ENCODE data around the gene DVL1.
"Not testable (repeated sequence)": the region's sequence is repeated elsewhere in the genome, so short reads cannot be mapped to it uniquely, and the experiment has no call there.

Gene DVL1

GRCh38 chr1:1349256-1350012 lies at the start of gene DVL1:
Gene DVL1 (minus strand): TSS chr1:1349418. CDS start chr1:1349065, 353 bp downstream.
- peak; percentile 72 for DNase-seq (ENCODE audit: low read depth)

DNA sequence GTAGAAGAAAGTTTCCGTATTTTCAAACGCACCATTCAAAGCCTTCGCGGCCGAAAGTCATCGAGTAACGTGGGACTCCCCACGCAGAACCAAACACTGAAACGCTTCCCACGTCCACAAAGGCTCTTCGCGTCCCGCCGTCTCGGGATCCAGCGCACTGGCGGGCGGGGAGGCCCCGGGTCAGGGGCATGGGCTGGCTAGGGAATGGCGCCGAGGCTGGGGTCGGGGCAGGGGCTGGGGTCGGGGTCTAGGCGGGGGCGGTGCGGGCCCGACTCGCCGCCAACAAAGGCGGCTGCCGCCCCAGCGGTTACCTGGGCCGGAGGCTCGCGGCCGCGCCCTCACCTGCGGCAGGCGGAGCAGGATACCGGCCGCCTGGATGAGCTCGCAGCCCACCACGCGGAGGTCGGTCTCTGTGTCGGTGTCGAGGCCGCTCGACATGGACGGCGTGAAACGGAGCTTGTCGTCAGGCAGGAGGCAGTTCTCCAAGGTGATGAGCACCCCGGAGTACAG lies 49.5 kb upstream of the DVL1 start:
- DNase-seq (ENCODE audit: low read depth): no peak

- DNase-seq (ENCODE audit: low read depth): no peak
Observed at GRCh38 chr1:1397839-1398523, 48.8 kb upstream of the DVL1 start.

DNA sequence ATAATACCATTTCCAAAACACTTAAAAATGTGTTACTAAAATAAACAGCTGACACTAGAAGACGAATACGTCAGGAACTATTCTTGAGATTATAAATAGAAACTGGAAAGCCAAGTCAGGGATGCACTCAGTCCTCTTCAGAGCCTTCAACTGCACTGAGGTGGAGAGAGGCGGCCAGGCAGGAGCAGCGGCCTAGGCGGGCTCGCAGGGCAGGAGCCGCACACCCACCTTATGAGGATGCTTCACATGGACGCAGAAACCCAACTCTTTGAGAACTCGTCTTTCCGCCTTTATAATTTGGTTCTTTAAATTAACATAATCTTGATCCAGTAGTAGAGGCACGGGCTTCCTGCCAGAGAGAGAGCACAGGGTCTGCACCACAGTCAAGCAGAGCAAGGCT lies 45.9 kb upstream of the DVL1 start:
- DNase-seq (ENCODE audit: low read depth): no peak

GRCh38 chr1:1394116-1394515 lies 44.9 kb upstream of the DVL1 start:
- DNase-seq (ENCODE audit: low read depth): no peak

DNA sequence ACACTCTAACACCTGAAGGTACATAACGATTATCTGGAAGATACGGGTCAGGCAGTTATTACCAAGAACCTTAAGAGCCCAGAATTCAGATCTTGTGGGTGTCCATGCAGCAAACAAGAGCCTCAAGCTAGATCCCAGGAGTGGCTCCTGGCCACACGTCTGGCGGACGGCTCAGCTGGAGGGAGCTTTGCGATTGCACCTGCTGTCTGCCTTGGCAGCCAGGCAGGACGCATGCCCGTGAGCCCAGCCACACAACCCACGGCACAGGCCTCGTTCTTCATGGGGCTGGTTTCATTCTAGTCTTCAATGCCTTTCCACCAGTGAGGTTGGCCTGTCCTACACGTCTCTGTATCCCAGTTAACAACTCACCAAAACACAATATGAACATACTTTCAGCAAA lies 44.2 kb upstream of the DVL1 start:
- DNase-seq (ENCODE audit: low read depth): no peak

DNA sequence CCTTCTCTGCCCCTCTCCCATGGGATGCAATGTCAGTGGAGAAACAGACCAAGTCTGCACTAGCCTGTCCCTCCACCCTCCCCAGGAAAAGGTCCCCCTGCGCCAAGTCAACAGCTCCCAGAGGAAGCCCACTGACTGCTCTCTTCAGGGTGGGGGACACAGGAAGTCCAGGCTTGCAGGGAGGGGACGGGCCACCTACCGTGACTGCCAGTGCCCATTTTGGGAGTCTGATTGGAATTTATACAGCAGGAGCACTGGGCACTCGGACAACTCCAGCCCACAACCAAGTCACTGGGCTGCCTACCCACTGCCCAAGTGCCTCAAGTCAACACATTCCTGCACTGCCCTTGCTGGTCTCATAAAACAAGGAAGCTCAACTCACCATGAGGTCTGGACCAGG lies 43.8 kb upstream of the DVL1 start:
- no peak for DNase-seq (ENCODE audit: low read depth)

DNA sequence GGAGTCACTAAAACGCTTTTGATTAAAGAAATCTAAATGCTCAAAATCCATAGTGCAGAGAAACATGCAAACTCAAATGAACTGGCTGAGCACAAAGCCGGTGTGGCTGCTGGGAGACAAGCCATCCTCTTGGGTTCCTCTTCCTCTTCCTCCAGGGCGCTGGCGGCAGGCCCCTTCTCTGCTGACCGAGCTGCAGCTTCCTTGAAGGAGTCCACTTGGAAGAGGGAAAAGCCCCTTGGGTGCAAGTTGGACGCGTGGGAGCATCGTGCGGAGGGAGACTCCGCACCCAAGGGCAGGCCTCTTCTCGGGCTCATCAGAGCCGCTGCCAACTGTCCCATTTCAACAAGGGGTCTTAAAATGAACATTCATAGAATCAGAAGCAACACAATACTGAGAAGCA lies 42.0 kb upstream of the DVL1 start:
- DNase-seq (ENCODE audit: low read depth): no peak

GRCh38 chr1:1390675-1391074 lies 41.5 kb upstream of the DVL1 start:
- no peak for DNase-seq (ENCODE audit: low read depth)

GRCh38 chr1:1388078-1388472 lies 38.9 kb upstream of the DVL1 start:
- DNase-seq (ENCODE audit: low read depth): no peak

- DNase-seq (ENCODE audit: low read depth): no peak
Observed at GRCh38 chr1:1387098-1388077, 38.2 kb upstream of the DVL1 start.

- DNase-seq (ENCODE audit: low read depth): no peak
Observed at GRCh38 chr1:1385931-1386330, 36.7 kb upstream of the DVL1 start.

DNA sequence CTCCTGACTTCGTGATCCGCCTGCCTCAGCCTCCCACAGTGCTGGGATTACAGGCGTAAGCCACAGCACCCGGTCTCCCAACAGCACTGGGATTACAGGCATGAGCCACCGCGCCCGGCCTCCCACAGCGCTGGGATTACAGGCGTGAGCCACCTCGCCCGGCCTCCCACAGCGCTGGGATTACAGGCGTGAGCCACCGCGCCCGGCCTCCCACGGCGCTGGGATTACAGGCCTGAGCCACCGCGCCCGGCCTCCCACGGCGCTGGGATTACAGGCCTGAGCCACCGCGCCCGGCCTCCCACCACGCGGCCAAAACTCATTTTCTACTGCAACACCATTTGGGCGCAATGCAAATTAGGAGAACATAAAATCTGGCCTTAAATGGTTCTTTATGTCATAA lies 36.1 kb upstream of the DVL1 start:
- DNase-seq (ENCODE audit: low read depth): not testable (repeated sequence)

GRCh38 chr1:1381294-1381693 lies 32.1 kb upstream of the DVL1 start:
- no peak for DNase-seq (ENCODE audit: low read depth)

DNA sequence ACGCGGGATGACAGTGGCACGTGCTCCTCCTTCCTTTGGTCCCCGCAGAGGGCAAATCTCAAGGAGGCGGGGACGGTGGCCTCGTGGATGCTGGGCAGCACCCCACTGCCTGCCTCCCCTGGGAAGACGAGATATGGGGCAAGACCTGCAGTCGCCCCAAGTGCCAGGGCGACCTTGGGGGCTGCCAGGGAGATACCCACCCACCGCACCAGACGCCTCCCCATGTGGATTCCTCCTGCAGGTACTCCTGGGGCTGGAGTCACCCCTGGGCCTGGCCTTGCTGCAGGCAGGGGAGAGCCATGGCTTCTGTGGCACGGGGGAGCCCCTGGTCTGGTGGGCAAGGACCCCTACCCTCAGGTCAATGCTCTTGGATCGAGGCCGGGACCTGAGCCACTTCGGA lies 31.6 kb upstream of the DVL1 start:
- no peak for DNase-seq (ENCODE audit: low read depth)

GRCh38 chr1:1377540-1378205 lies 28.5 kb upstream of the DVL1 start:
- DNase-seq (ENCODE audit: low read depth): no peak

DNA sequence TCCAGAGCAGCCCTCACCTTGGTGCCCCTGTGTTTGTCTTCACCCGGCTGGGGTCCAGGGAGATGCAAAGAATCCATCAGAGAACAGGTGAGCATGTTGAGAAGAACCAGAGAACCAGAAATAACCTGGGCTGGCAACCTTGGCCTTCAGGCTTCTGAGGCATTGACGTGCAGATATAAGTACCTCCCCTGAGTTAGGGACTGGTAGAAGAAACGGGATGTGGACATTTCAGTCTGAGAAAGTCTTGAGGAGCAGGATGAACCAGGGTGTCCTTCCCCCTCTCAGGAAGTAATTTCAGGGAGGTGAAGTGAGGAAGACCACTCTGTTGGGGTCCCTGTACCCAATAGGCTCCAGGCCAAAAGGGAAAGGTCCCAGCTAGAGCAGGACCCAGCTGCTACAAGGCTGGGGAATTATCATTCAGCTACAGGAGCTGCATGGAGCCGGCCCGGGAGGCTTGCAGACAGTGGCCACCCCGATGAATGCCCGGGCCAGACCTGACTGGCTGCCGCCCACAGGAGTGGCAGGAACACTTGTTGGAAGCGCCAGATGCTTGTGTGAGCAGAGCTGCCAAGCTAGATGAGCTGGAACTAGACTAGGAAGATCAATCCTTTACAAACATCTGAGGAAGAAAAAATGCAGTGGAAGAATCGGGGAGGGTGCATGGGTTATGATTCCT lies 27.5 kb upstream of the DVL1 start:
- no peak for DNase-seq (ENCODE audit: low read depth)

- DNase-seq (ENCODE audit: low read depth): peak; percentile 86
Observed at GRCh38 chr1:1374929-1375662, 25.9 kb upstream of the DVL1 start, which contains the start of gene AURKAIP1. Gene AURKAIP1 (minus strand): TSS chr1:1375207. CDS start chr1:1374756, 451 bp downstream.

GRCh38 chr1:1374589-1374928 lies 25.3 kb upstream of the DVL1 start:
- DNase-seq (ENCODE audit: low read depth): no peak

DNA sequence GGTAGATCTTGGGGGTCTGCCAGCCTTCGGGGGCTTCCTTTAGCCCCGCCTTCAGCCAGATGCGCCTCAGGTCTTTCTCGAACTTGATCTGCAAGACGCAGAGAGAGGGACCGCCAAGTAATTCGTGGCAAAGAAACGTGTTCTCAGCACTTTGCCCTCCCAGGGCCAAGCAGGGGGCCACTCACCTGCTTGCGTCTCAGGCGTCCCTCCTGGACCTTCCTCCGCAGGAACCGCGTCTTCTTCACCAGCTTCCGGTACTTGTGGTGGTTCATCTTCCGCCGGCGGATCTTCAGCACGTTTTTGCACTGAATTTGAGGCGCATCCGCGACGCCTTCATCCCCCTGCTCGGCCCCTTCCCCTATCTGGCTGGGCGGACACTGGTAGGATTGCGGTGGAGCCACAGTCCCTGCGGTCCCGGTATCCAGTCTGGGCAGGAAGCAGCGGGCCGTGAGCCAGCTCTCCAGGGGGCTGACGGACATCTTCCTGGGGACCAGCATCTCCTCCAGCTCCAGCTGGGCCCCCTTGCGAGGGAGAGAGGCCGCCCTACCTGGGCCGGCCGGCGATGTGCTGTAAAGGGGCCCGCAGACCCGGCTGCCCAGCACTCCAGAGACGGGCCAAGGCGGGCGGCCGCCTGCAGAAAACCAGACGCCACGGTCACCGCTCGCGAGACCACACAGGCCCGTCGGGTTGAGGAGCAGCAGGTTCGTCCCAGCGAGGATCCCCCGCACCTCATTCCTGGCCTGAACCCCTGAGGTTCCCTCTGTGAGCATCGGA lies 24.8 kb upstream of the DVL1 start:
- DNase-seq (ENCODE audit: low read depth): no peak

Data from activated T-cell treated with anti-CD3 and anti-CD28 coated beads for 1 hour (primary cell).